Liver (tissue), 3 donors: ENCODE measurements around the gene MFSD6.

Experiments used
- ATF3 ChIP-seq: IDR thresholded peaks from 2 replicates; pipeline ENCODE4 v1.6.1; 2016; ENCODE audit warnings: antibody characterized with exemption
- CTCF ChIP-seq: fragments of 150-350 bp; IDR thresholded peaks from 2 replicates; pipeline ENCODE4 v1.5.1; 2017; ENCODE audit warnings: improper control_type of control experiment, low read depth, low read length; ENCODE audit not compliant: missing input control
- FOXA2 ChIP-seq: IDR thresholded peaks from 2 replicates; pipeline ENCODE4 v1.6.1; 2016; ENCODE audit warnings: antibody characterized with exemption
- MAX ChIP-seq: IDR thresholded peaks from 2 replicates; pipeline ENCODE4 v1.6.1; 2016; ENCODE audit warnings: antibody characterized with exemption
- RAD21 ChIP-seq, 2 donors: IDR thresholded peaks; 2 replicates each; pipeline ENCODE4 v1.6.1; 2016; ENCODE audit warnings: antibody characterized with exemption in 2 of 2, mild to moderate bottlenecking in 2 of 2
- REST ChIP-seq: IDR thresholded peaks from 2 replicates; pipeline ENCODE4 v1.6.1; 2016; ENCODE audit warnings: antibody characterized with exemption, mild to moderate bottlenecking
- TAF1 ChIP-seq: conservative IDR thresholded peaks from 2 replicates; pipeline ENCODE4 v1.6.1; 2016; ENCODE audit warnings: antibody characterized with exemption, mild to moderate bottlenecking
- donor health status: healthy.
- donor health status: healthy.

GRCh38 chr2:190412966-190413365, 4.8 kb downstream of the MFSD6 start:
- TF ChIP-seq REST: no peak
- TF ChIP-seq FOXA2: no peak
- TF ChIP-seq CTCF: no peak
- TF ChIP-seq ATF3: no peak
- TF ChIP-seq MAX: no peak
- TF ChIP-seq RAD21 (IDR thresholded peaks at IDR 0.05): no peak
- no peak for TF ChIP-seq TAF1
